B cell (primary cell): ENCODE results near the gene SMTNL2. TPM values are rescaled to one million over a fixed set of nuclear protein-coding genes. Genes with fewer than 3 reads are reported as not detected.

ENCODE experiments used
- ATAC-seq: fragments of 200-7000 bp; cut with Tn5 transposase; one replicate; pipeline ENCODE4 v1.10.0; 2021; ENCODE audit warnings: low read depth, mild to moderate bottlenecking, moderate number of reproducible peaks, moderate library complexity
- CTCF ChIA-PET: fragments of 350-600 bp; sonication (Branson Sonifier 250); formaldehyde crosslinking; loops from one replicate; lab custom pipeline; 2021; ENCODE audit warnings: antibody characterized with exemption, inconsistent platforms; lab: Charles Lee
- POLR2A ChIA-PET: fragments of 350-600 bp; sonication (Branson Sonifier 250); formaldehyde crosslinking; loops from one replicate; lab custom pipeline; 2021; ENCODE audit warnings: antibody characterized with exemption; lab: Charles Lee
- DNase-seq: peaks from one replicate; pipeline ENCODE4 v3.0.0; 2013
- H2AFZ ChIP-seq: 2 replicates; pipeline ENCODE4 v1.6.1; 2012; ENCODE audit warnings: mild to moderate bottlenecking, low read depth, low read length; ENCODE audit not compliant: insufficient read depth, poor library complexity, severe bottlenecking
- H3K27ac ChIP-seq, 2 donors: 1 replicate in 1 of 2; 2 replicates in 1 of 2; pipeline ENCODE4 v1.5.1; 2012 to 2013; ENCODE audit warnings: low read length in 2 of 2, mild to moderate bottlenecking in 2 of 2, moderate library complexity in 1 of 2
- H3K27me3 ChIP-seq, 4 experiments: fragments of 200-600 bp in 1 of 4; sonication (generic) in 1 of 4; replicated peaks in 1 of 4; 1 replicate in 2 of 4; 2 replicates in 2 of 4; pipeline versions ENCODE4 v1.6.1 to v1.7.0; 2013 to 2016; ENCODE audit warnings: low read length in 3 of 4, mild to moderate bottlenecking in 2 of 4, mixed read lengths in 1 of 4, moderate library complexity in 1 of 4; ENCODE audit not compliant: insufficient read depth in 4 of 4, control insufficient read depth in 3 of 4; ENCODE audit errors: control extremely low read depth in 1 of 4
- H3K36me3 ChIP-seq, 2 experiments: replicated peaks in 1 of 2; 1 replicate in 1 of 2; 2 replicates in 1 of 2; pipeline versions ENCODE4 v1.6.1 to v1.7.1; 2013; ENCODE audit warnings: low read length in 1 of 2; ENCODE audit not compliant: insufficient read depth in 2 of 2, control insufficient read depth in 1 of 2; ENCODE audit errors: control extremely low read depth in 1 of 2, extremely low read depth in 1 of 2
- H3K4me1 ChIP-seq, 2 donors: fragments of 200-600 bp in 1 of 2; sonication (generic) in 1 of 2; 1 replicate in 1 of 2; 2 replicates in 1 of 2; pipeline versions ENCODE4 v1.5.1 to v1.6.1; 2013 to 2017; ENCODE audit warnings: low read length in 2 of 2; ENCODE audit not compliant: control insufficient read depth in 2 of 2, insufficient read depth in 2 of 2
- H3K4me2 ChIP-seq: replicated peaks from 2 replicates; pipeline ENCODE3; 2012; ENCODE audit warnings: mild to moderate bottlenecking, low read depth, low read length; ENCODE audit not compliant: poor library complexity, severe bottlenecking
- H3K4me3 ChIP-seq, 5 experiments: fragments of 200-600 bp in 1 of 5; sonication (generic) in 1 of 5; 1 replicate in 3 of 5; 2 replicates in 2 of 5; pipeline versions ENCODE4 v1.5.1 to v1.7.0; 2011 to 2016; ENCODE audit warnings: low read length in 4 of 5, mild to moderate bottlenecking in 4 of 5, low read depth in 2 of 5, control low read depth in 1 of 5, moderate library complexity in 1 of 5; ENCODE audit not compliant: insufficient read depth in 1 of 5; ENCODE audit errors: control extremely low read depth in 1 of 5, extremely low read depth in 1 of 5
- H3K79me2 ChIP-seq: fragments of 200-600 bp; sonication (generic); one replicate; pipeline ENCODE4 v1.6.0; 2016; ENCODE audit warnings: low read length; ENCODE audit not compliant: control insufficient read depth, insufficient read depth
- H3K9ac ChIP-seq: fragments of 200-600 bp; sonication (generic); 2 replicates; pipeline ENCODE4 v1.6.1; 2017; ENCODE audit warnings: mild to moderate bottlenecking, low read length, moderate library complexity
- H3K9me3 ChIP-seq, 3 donors: one replicate each; pipeline versions ENCODE4 v1.6.1 to v1.7.1; 2013; ENCODE audit warnings: low read length in 2 of 3; ENCODE audit not compliant: control insufficient read depth in 2 of 3, insufficient read depth in 1 of 3; ENCODE audit errors: control extremely low read depth in 1 of 3
- H4K20me1 ChIP-seq: 2 replicates; pipeline ENCODE4 v1.6.0; 2012; ENCODE audit warnings: mild to moderate bottlenecking, low read length; ENCODE audit not compliant: insufficient read depth, control insufficient read depth, poor library complexity, severe bottlenecking
- H3K27ac Mint-ChIP-seq: one replicate; pipeline ENCODE4 v1.8.0; 2021; ENCODE audit warnings: mixed read lengths
- H3K27me3 Mint-ChIP-seq: one replicate; pipeline ENCODE4 v1.8.0; 2021; ENCODE audit warnings: mixed read lengths
- H3K4me1 Mint-ChIP-seq: one replicate; pipeline ENCODE4 v1.8.0; 2021; ENCODE audit warnings: mixed read lengths
- H3K4me3 Mint-ChIP-seq: one replicate; pipeline ENCODE4 v1.8.0; 2021; ENCODE audit warnings: mixed read lengths
- H3K9me3 Mint-ChIP-seq: one replicate; pipeline ENCODE4 v1.8.0; 2022; ENCODE audit warnings: mixed read lengths; ENCODE audit not compliant: insufficient read depth
- EZH2 ChIP-seq: IDR thresholded peaks from 2 replicates; pipeline ENCODE4 v1.6.1; 2012; ENCODE audit warnings: borderline replicate concordance, low read depth, mild to moderate bottlenecking, moderate library complexity, low read length; ENCODE audit not compliant: insufficient read depth, poor library complexity, severe bottlenecking
- WGBS: methylation state at CpG from one replicate; pipeline ENCODE4 v1.1.5; 2013; ENCODE audit warnings: missing lambda C conversion rate; ENCODE audit not compliant: insufficient coverage; 5-methylcytosine and 5-hydroxymethylcytosine counted together
- intact Hi-C: fragments of 100-400 bp; cut with micrococcal nuclease; formaldehyde crosslinking; loops from one replicate; pipeline ENCODE4 v1.10.0; 2022
- polyA plus RNA-seq: library from polyadenylated mRNA; depleted of rRNA; stranded (reverse); fragments of >200 nt; gene quantifications from 2 replicates; pipeline ENCODE4 v1.2.3, GENCODE V29; 2012
- total RNA-seq, 2 donors: library from RNA; stranded (reverse); fragments of 120-200 nt in 1 of 2; gene quantifications; 1 replicate in 1 of 2; 2 replicates in 1 of 2; pipeline versions ENCODE4 v1.2.3 to v1.2.4, GENCODE V29; 2013 to 2022
- TF ChIP-seq, protein P1 (sequence below): fragments of 200-600 bp; IDR thresholded peaks from one replicate; pipeline ENCODE4 v1.8.0; 2022; ENCODE audit warnings: antibody characterized with exemption, mild to moderate bottlenecking

Gene SMTNL2
- total and polyA plus RNA-seq, 2 donors (not counting 1 experiment from before 2014, with no cell fraction given), result not detected

DNA sequence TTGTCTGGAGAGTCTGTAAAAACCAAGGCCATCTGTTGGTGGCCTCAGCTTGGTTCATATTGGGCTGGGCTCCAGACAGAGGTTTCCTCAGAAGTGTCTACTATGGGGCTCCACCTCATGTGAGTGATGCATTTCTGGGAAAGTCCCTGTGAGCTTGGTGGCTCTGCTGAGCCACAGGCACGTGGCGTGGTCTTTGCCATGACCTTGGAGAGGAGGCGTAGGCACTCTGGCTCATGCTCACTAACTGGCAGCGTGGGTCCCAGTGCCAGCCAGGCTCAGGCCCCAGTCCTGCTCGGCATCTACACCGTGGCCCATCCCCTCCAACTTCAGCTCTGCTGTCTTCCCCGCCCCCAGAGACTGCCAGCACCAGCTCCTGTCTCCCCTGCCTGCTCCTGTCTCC, 10.7 kb upstream of the SMTNL2 start:
- Histone ChIP-seq H2AFZ (no peak overlapping the region), H3K4me3 (no peak overlapping the region), H3K27me3 (peaks cover 0 to 6% (median 0%) of the 10 kb centered on the region in 4 experiments), H3K9me3 (no peaks in the 10 kb centered on the region), H3K79me2 (no peaks in the 10 kb centered on the region), H3K4me2 (no peak overlapping the region), H3K9ac (no peak overlapping the region), H4K20me1 (no peaks in the 10 kb centered on the region), H3K4me1 (no peaks in the 10 kb centered on the region), H3K27ac (no peak overlapping the region), H3K36me3 (no peaks in the 10 kb centered on the region)
- peaks cover 4% of the 10 kb centered on the region for H3K27me3 Mint-ChIP-seq
- peak; percentile 69 for ATAC-seq
- H3K27ac Mint-ChIP-seq, result no peak overlapping the region
- H3K9me3 Mint-ChIP-seq, result no peaks in the 10 kb centered on the region
- intact Hi-C loops, result no loop called here
- 54% methylated on average over 7 of the region's 7 CpGs for WGBS
- CTCF ChIA-PET, result no interaction called here
- TF ChIP-seq, protein P1, sequence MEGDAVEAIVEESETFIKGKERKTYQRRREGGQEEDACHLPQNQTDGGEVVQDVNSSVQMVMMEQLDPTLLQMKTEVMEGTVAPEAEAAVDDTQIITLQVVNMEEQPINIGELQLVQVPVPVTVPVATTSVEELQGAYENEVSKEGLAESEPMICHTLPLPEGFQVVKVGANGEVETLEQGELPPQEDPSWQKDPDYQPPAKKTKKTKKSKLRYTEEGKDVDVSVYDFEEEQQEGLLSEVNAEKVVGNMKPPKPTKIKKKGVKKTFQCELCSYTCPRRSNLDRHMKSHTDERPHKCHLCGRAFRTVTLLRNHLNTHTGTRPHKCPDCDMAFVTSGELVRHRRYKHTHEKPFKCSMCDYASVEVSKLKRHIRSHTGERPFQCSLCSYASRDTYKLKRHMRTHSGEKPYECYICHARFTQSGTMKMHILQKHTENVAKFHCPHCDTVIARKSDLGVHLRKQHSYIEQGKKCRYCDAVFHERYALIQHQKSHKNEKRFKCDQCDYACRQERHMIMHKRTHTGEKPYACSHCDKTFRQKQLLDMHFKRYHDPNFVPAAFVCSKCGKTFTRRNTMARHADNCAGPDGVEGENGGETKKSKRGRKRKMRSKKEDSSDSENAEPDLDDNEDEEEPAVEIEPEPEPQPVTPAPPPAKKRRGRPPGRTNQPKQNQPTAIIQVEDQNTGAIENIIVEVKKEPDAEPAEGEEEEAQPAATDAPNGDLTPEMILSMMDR, result no peak
- no peak overlapping the region for H3K4me3 Mint-ChIP-seq
- POLR2A ChIA-PET, result no interaction called here
- DNase-seq, result peak; percentile 42
- peaks cover 6% of the 10 kb centered on the region for H3K4me1 Mint-ChIP-seq

DNA sequence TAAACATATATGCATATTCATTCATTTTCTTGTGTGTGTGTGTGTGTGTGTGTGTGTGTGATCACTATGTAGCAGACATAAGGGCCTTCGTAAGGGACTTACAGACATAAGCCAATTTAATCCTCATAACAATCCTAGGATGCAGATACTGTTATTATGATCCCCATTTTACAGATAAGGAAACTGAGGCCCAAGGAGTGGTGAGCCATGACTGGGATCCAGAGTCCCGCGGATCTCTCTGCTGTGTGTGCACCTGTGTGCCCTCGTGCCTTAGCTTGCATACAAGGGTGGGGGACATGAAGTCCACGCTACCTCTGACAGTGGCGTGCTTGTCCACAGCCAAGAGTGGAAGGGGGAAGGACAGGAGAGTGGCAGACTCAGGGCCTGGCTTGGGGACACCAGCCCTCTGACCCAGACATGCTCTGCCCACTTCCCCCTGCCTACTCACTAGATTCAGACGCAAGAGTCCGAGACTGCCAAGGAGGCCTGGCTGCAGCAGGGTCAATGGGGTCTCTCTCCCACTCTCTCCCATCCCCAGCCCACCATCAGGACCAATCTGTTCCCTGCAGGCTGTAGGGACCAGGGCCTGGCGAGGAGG, 9.8 kb upstream of the SMTNL2 start:
- TF ChIP-seq, protein P1, result no peak
- no peak for TF ChIP-seq EZH2
- no peaks in the 10 kb centered on the region for H3K9me3 Mint-ChIP-seq
- CTCF ChIA-PET, result interaction anchor here (1.9 kb wide), 1 partner anchor 10 kb away, joined by 4 read pairs; no protein-coding TSS in a partner anchor

More for the DNA sequence above, 9.8 kb upstream of the SMTNL2 start:
- no peaks in the 10 kb centered on the region for H3K36me3 ChIP-seq
- H3K79me2 ChIP-seq, result no peaks in the 10 kb centered on the region
- WGBS, result 94% methylated on average over 8 of the region's 9 CpGs
- intact Hi-C loops, result no loop called here
- no peaks in the 10 kb centered on the region for H4K20me1 ChIP-seq
- H3K4me3 Mint-ChIP-seq, result no peak overlapping the region
- H3K4me1 ChIP-seq, result no peaks in the 10 kb centered on the region
- no peaks in the 10 kb centered on the region for H3K9me3 ChIP-seq
- H3K27ac Mint-ChIP-seq, result no peak overlapping the region
- POLR2A ChIA-PET, result no interaction called here
- no peak overlapping the region for H3K4me3 ChIP-seq
- H3K4me1 Mint-ChIP-seq, result peaks cover 6% of the 10 kb centered on the region
- H3K27me3 Mint-ChIP-seq, result peaks cover 4% of the 10 kb centered on the region
- no peak overlapping the region for H3K4me2 ChIP-seq
- DNase-seq, result no peak
- H3K9ac ChIP-seq, result no peak overlapping the region
- H3K27me3 ChIP-seq, result peaks cover 0 to 6% (median 0%) of the 10 kb centered on the region in 4 experiments
- no peak overlapping the region for H3K27ac ChIP-seq
- H2AFZ ChIP-seq, result no peak overlapping the region
- no peak for ATAC-seq
